K562 (cell line): Measurements from ENCODE around the gene C4BPB. TPM values are rescaled to one million over a fixed set of nuclear protein-coding genes. Genes with fewer than 3 reads are reported as not detected.

Experiments
- CREBBP ChIP-seq: IDR thresholded peaks from one replicate; pipeline ENCODE4 v1.6.1; 2012; ENCODE audit warnings: low read depth, mild to moderate bottlenecking, control low read depth, inconsistent platforms, low read length
- ELK3 ChIP-seq: fragments of 450-650 bp; formaldehyde crosslinking; IDR thresholded peaks from 2 replicates; pipeline ENCODE4 v1.4.0; 2020; ENCODE audit warnings: mild to moderate bottlenecking
- GABPB2 ChIP-seq: fragments of 250-450 bp; sonication (Bioruptor Pico); conservative IDR thresholded peaks from 2 replicates; pipeline ENCODE4 v1.5.1; 2021; ENCODE audit warnings: mild to moderate bottlenecking
- ZMIZ1 ChIP-seq, 2 experiments: fragments of 150-350 bp in 1 of 2; IDR thresholded peaks; 2 replicates each; pipeline ENCODE4 v1.6.1; 2012 to 2016; ENCODE audit warnings: low read depth in 2 of 2, low read length in 2 of 2, mild to moderate bottlenecking in 1 of 2, moderate library complexity in 1 of 2
- ZNF695 ChIP-seq: fragments of 450-650 bp; formaldehyde crosslinking; IDR thresholded peaks from 2 replicates; pipeline ENCODE4 v1.4.0; 2020; ENCODE audit warnings: mild to moderate bottlenecking, moderate library complexity
- polyA plus RNA-seq, 8 experiments: library from polyadenylated mRNA; depleted of rRNA in 4 of 8; stranded (reverse) in 5 of 8; unstranded in 3 of 8; fragments of >200 nt; fragmentation: Nextera tagmentation in 2 of 8; fragmentation: Illumina TruSeq in 1 of 8; extraction: Ambion mirVana in 2 of 8; extraction: Trizol in 1 of 8; gene quantifications; 2 replicates each; pipeline versions ENCODE4 v1.2.1 to v1.2.3, GENCODE V29; 2011 to 2014; ENCODE audit warnings: inconsistent platforms in 1 of 8, missing spikeins in 1 of 8
- total RNA-seq, 7 experiments: library from RNA; depleted of rRNA in 6 of 7; stranded (reverse); fragments of >200 nt in 6 of 7; fragmentation: Illumina TruSeq in 2 of 7; extraction: Trizol in 2 of 7; gene quantifications; 2 replicates each; pipeline versions ENCODE4 v1.2.1 to v1.2.3, GENCODE V29; 2011 to 2021; ENCODE audit warnings: low replicate concordance in 1 of 7
- TF ChIP-seq, protein P1 (sequence below): fragments of 250-450 bp; sonication (Bioruptor Pico); IDR thresholded peaks from 2 replicates; pipeline ENCODE4 v1.9.0; 2021; ENCODE audit warnings: mild to moderate bottlenecking

The C4BPB gene
- total and polyA plus RNA-seq, 9 of the 15 experiments (the other 6 are each of a cell fraction or from before 2014, with no cell fraction given), result not detected

GRCh38 chr1:207081806-207082205 is 6.9 kb upstream of the C4BPB start (continued):
- TF ChIP-seq ELK3 (CRISPR knock-in tag) (no peak), ZMIZ1 (IDR thresholded peaks at IDR 0.05; ENCODE audit: low read depth in 2 of 2, low read length in 2 of 2) (no peak), CREBBP (no peak), GABPB2 (CRISPR knock-in tag) (no peak), ZNF695 (CRISPR knock-in tag) (no peak)
- TF ChIP-seq, protein P1, sequence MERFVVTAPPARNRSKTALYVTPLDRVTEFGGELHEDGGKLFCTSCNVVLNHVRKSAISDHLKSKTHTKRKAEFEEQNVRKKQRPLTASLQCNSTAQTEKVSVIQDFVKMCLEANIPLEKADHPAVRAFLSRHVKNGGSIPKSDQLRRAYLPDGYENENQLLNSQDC, result no peak
